Measurements from ENCODE around the gene PABPC4L. TPM values are rescaled to one million over a fixed set of nuclear protein-coding genes. Genes with fewer than 3 reads are reported as not detected.

Gene PABPC4L
- total and polyA plus RNA-seq, 9 of the 15 experiments (the other 6 are each of a cell fraction or from before 2014, with no cell fraction given) = 0.14 to 1.1 (median 0.41) TPM

DNA sequence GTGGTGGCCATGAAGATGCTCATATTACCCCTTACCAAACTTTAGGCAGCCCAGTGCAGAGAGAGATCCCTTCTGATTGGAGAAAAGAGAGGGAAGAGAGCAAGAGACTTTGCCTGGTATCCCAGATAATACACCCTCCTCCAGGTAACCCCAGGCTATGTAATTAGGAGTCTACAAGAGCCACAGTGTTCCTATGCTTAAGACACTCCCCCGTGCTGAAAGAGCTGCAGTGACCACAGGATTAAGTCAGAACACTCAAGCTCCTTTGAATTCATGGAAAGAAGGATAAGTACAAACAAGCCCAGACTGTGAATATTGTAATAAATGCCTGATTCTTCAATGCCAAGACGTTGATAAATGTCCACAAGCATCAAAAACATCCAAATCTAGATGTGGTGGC, 41.4 kb downstream of the PABPC4L start:
- ATAC-seq = no peak
- no peak for DNase-seq (ENCODE audit: extremely low read depth in 1 of 4, low spot score in 3 of 4)
- no peak overlapping the region for H3K9ac ChIP-seq (ENCODE audit: insufficient read depth in 1 of 2, low read depth in 2 of 2, low read length in 2 of 2)
- H3K9me3 ChIP-seq (replicated peaks; ENCODE audit: control insufficient read depth, insufficient read depth, low read depth, low read length) = peaks cover 4% of the 10 kb centered on the region; the same call in 1 of the 2 replicates
- H4K20me1 ChIP-seq (replicated peaks; ENCODE audit: control insufficient read depth, insufficient read depth, low read length) = no peaks in the 10 kb centered on the region
- H3K4me3 ChIP-seq = no peak overlapping the region
- no peak overlapping the region for H2AFZ ChIP-seq (ENCODE audit: low read depth, low read length)
- FAIRE-seq = no peak
- in situ Hi-C loops (cut with MboI) (no loop called here), intact Hi-C loops (cut with micrococcal nuclease) (no loop called here)
- ChIA-PET CTCF (ENCODE audit: low intra/inter-chr PET ratio) (no interaction called here), POLR2A (no interaction called here)
- no peak overlapping the region for H3K27ac ChIP-seq (ENCODE audit: extremely low read depth, low read depth, low read length)
- no peaks in the 10 kb centered on the region for H3K9me1 ChIP-seq (ENCODE audit: control insufficient read depth, insufficient read depth, low read length)
- no peaks in the 10 kb centered on the region for H3K4me1 ChIP-seq (replicated peaks in 1 of 2; ENCODE audit: control insufficient read depth in 2 of 2, insufficient read depth in 2 of 2, low read length in 2 of 2)
- H3K36me3 ChIP-seq (ENCODE audit: control insufficient read depth, insufficient read depth, low read length) = no peaks in the 10 kb centered on the region
- no peaks in the 10 kb centered on the region for H3K79me2 ChIP-seq (ENCODE audit: control insufficient read depth, insufficient read depth, low read length)
- BruUV-seq (replicated peaks) = no TSS peak
- H3K4me2 ChIP-seq (ENCODE audit: insufficient read depth, low read length) = no peak overlapping the region
- TF ChIP-seq SPI1 (IDR thresholded peaks at IDR 0.05; ENCODE audit: borderline replicate concordance, low read depth, low read length) = no peak
- no peak for TF ChIP-seq SIX5 (IDR thresholded peaks at IDR 0.05; ENCODE audit: borderline replicate concordance in 1 of 2, insufficient read depth in 1 of 2, low read depth in 1 of 2, low read length in 2 of 2)
- no peak for TF ChIP-seq ZNF583 (CRISPR knock-in tag; IDR thresholded peaks at IDR 0.05)
- no peak for TF ChIP-seq ZNF551 (CRISPR knock-in tag; IDR thresholded peaks at IDR 0.05)
- TF ChIP-seq BRF1 (IDR thresholded peaks at IDR 0.05; ENCODE audit: borderline replicate concordance, extremely low read depth, insufficient read length) = no peak
- no peak for TF ChIP-seq CREB5 (CRISPR knock-in tag; IDR thresholded peaks at IDR 0.05)
- TF ChIP-seq ADNP (tag; IDR thresholded peaks at IDR 0.05) = no peak
- no peak for TF ChIP-seq CLOCK (CRISPR knock-in tag; IDR thresholded peaks at IDR 0.05; ENCODE audit: borderline replicate concordance)
- TF ChIP-seq HDAC6 (IDR thresholded peaks at IDR 0.05; ENCODE audit: low read depth, low read length) = no peak
- TF ChIP-seq CBX1 (IDR thresholded peaks at IDR 0.05; ENCODE audit: low read depth) = no peak
- no peak for TF ChIP-seq FOXJ3 (CRISPR knock-in tag; IDR thresholded peaks at IDR 0.05)
- no peak for TF ChIP-seq U2AF1 (optimal IDR thresholded peaks at IDR 0.05; ENCODE audit: low read depth, low read length)
- TF ChIP-seq, protein P1, sequence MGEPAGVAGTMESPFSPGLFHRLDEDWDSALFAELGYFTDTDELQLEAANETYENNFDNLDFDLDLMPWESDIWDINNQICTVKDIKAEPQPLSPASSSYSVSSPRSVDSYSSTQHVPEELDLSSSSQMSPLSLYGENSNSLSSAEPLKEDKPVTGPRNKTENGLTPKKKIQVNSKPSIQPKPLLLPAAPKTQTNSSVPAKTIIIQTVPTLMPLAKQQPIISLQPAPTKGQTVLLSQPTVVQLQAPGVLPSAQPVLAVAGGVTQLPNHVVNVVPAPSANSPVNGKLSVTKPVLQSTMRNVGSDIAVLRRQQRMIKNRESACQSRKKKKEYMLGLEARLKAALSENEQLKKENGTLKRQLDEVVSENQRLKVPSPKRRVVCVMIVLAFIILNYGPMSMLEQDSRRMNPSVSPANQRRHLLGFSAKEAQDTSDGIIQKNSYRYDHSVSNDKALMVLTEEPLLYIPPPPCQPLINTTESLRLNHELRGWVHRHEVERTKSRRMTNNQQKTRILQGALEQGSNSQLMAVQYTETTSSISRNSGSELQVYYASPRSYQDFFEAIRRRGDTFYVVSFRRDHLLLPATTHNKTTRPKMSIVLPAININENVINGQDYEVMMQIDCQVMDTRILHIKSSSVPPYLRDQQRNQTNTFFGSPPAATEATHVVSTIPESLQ (CRISPR knock-in tag; IDR thresholded peaks at IDR 0.05) = no peak
- no peaks in the 10 kb centered on the region for H3K27me3 ChIP-seq (ENCODE audit: control insufficient read depth in 2 of 2, insufficient read depth in 2 of 2, low read length in 2 of 2)
- 0% methylated on average over 2 of the region's 2 CpGs for WGBS (ENCODE audit: insufficient coverage, low coverage, missing lambda C conversion rate)
